Spinal cord (tissue), 10 donors: ENCODE measurements around the gene PRKN. TPM values are rescaled to one million over a fixed set of nuclear protein-coding genes. Genes with fewer than 3 reads are reported as not detected.

Source experiments
- DNase-seq, 6 donors: peaks; one replicate each; pipeline versions ENCODE4 v3.0.0 to v3.0.0-alpha.2; 2013 to 2015; ENCODE audit warnings: low spot score in 6 of 6, low read depth in 4 of 6
- H3K27ac ChIP-seq: one replicate; pipeline ENCODE4 v1.5.1; 2013; ENCODE audit warnings: low read depth, low read length, control low read depth
- H3K27me3 ChIP-seq: one replicate; pipeline ENCODE4 v1.6.1; 2013; ENCODE audit warnings: low read length; ENCODE audit not compliant: control insufficient read depth, insufficient read depth
- H3K36me3 ChIP-seq: one replicate; pipeline ENCODE4 v1.6.1; 2013; ENCODE audit warnings: low read length; ENCODE audit not compliant: control insufficient read depth, insufficient read depth
- H3K4me1 ChIP-seq: one replicate; pipeline ENCODE4 v1.6.1; 2013; ENCODE audit warnings: low read length; ENCODE audit not compliant: control insufficient read depth, insufficient read depth
- H3K4me3 ChIP-seq: one replicate; pipeline ENCODE4 v1.5.1; 2013; ENCODE audit warnings: low read depth, low read length, control low read depth
- H3K9me3 ChIP-seq: one replicate; pipeline ENCODE4 v1.6.1; 2013; ENCODE audit warnings: low read length; ENCODE audit not compliant: control insufficient read depth, insufficient read depth
- WGBS: methylation state at CpG from one replicate; pipeline ENCODE4 v1.1.5; 2013; ENCODE audit warnings: missing lambda C conversion rate; ENCODE audit not compliant: insufficient coverage; 5-methylcytosine and 5-hydroxymethylcytosine counted together
- polyA plus RNA-seq, 2 donors: library from polyadenylated mRNA; unstranded; fragments of 120-200 nt; gene quantifications; one replicate each; pipeline ENCODE4 v1.2.1, GENCODE V29; 2013; ENCODE audit not compliant: insufficient read length in 2 of 2
- total RNA-seq, 2 donors: library from RNA; depleted of rRNA in 1 of 2; stranded (reverse); fragments of 120-200 nt in 1 of 2; fragments of >200 nt in 1 of 2; gene quantifications; one replicate each; pipeline versions ENCODE4 v1.2.3 to v1.2.4, GENCODE V29; 2013 to 2014
- donor health status: healthy.

PRKN gene
- total and polyA plus RNA-seq, 4 donors, result 7.4 to 9.5 (median 8.4) TPM

DNA sequence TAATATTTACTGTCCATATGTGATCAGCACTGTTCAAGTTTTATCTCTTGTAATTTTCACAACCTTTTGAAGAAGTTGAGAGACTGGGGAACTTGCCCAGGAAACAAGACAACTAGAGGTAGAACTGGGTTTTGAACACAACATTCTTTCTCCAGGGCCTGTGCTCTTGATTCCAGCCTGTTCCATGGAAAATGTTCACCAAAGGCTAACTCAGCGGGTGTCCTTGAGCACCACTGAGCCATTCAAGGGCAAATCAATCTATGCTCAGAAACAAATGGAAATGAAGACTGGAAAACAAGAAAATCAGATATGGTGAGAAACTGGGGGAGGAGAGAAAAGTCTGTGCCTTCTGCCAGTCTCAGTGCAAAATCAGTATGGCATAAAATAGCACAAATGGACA is 771.5 kb downstream of the PRKN start:
- 63% methylated on average over 1 of the region's 1 CpG for WGBS
- DNase-seq, result no peak
- Histone ChIP-seq H3K9me3 (no peaks in the 10 kb centered on the region), H3K4me1 (no peaks in the 10 kb centered on the region), H3K4me3 (no peak overlapping the region), H3K27ac (no peak overlapping the region), H3K27me3 (no peaks in the 10 kb centered on the region), H3K36me3 (no peaks in the 10 kb centered on the region)

DNA sequence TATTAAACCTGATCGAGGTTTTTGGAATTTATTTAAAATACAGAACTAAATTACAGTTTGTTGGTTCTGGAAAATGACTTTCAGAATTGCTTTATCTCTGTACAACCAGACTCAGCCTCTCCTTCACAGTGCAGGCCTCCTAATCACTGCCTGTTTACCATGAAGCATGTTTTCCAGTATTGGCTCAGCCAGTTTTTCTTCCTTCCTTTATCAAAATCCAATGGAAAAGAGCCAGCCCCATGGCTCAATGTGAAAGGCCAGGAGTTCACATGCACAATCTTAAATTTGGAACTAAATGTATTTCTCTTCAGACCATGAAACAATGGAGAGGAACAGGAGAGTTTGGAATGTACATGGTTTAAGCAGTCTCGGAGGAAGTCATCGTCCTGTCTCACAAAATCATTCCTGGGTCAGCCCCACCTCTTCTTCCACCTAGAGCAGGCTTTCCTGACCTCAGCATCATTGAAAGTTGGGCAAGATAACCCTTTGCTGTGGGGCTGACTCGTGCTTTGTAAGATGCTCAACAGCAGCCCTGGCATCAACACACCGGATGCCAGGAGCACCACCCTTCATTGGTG is 772.8 kb downstream of the PRKN start:
- Histone ChIP-seq H3K36me3 (no peaks in the 10 kb centered on the region), H3K9me3 (no peaks in the 10 kb centered on the region), H3K4me1 (no peaks in the 10 kb centered on the region), H3K27me3 (no peaks in the 10 kb centered on the region), H3K27ac (no peak overlapping the region), H3K4me3 (no peak overlapping the region)
- DNase-seq, result no peak
- 100% methylated on average over 1 of the region's 5 CpGs for WGBS

- Histone ChIP-seq H3K4me1 (no peaks in the 10 kb centered on the region), H3K36me3 (no peaks in the 10 kb centered on the region), H3K4me3 (no peak overlapping the region), H3K9me3 (no peaks in the 10 kb centered on the region), H3K27me3 (no peaks in the 10 kb centered on the region), H3K27ac (no peak overlapping the region)
- DNase-seq, result peak in 2 of 6 donors; percentile 51 to 74
- 82% methylated on average over 7 of the region's 10 CpGs for WGBS
Measured at GRCh38 chr6:161954077-161954476, 773.5 kb downstream of the PRKN start.

GRCh38 chr6:161951126-161951525 is 776.4 kb downstream of the PRKN start:
- H3K4me3 ChIP-seq, result no peak overlapping the region
- no peaks in the 10 kb centered on the region for H3K36me3 ChIP-seq
- peaks cover 3% of the 10 kb centered on the region for H3K4me1 ChIP-seq
- DNase-seq, result peak in 4 of 6 donors; percentile 9 to 77 (median 47)
- no peak overlapping the region for H3K27ac ChIP-seq
- H3K27me3 ChIP-seq, result no peaks in the 10 kb centered on the region
- no peaks in the 10 kb centered on the region for H3K9me3 ChIP-seq
- WGBS, result no CpG with 5 or more reads among the region's 2 CpGs

DNA sequence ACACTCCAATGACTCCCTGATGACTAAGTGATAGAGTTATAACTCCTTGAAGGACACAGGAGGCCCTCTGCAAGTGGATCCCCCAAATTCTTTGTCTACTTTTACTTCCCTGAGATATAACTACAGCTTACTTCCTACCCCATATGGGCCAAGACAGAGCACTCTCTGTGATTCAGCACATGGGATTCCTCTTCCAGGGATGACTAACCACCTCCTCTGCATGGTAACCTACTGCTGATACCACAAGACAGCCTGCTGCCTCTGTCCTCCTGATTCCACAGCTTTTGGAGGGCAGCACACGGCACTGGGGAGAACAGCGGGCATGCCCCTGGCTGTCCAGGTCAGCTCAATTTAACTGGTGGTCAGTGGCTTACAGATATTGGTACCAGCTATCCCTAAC is 778.0 kb downstream of the PRKN start:
- no peak for DNase-seq
- H3K4me3 ChIP-seq, result no peak overlapping the region
- H3K27ac ChIP-seq, result no peak overlapping the region
- no peaks in the 10 kb centered on the region for H3K36me3 ChIP-seq
- H3K4me1 ChIP-seq, result peaks cover 3% of the 10 kb centered on the region
- WGBS, result 100% methylated on average over 2 of the region's 2 CpGs
- H3K9me3 ChIP-seq, result no peaks in the 10 kb centered on the region
- no peaks in the 10 kb centered on the region for H3K27me3 ChIP-seq

GRCh38 chr6:161948462-161948861 is 779.1 kb downstream of the PRKN start:
- Histone ChIP-seq H3K4me3 (no peak overlapping the region), H3K9me3 (no peaks in the 10 kb centered on the region), H3K36me3 (no peaks in the 10 kb centered on the region), H3K27me3 (no peaks in the 10 kb centered on the region), H3K27ac (no peak overlapping the region), H3K4me1 (peaks cover 3% of the 10 kb centered on the region)
- DNase-seq, result no peak
- WGBS, result 91% methylated on average over 2 of the region's 2 CpGs

- H3K4me1 ChIP-seq, result peaks cover 3% of the 10 kb centered on the region
- H3K27me3 ChIP-seq, result no peaks in the 10 kb centered on the region
- H3K36me3 ChIP-seq, result no peaks in the 10 kb centered on the region
- H3K27ac ChIP-seq, result no peak overlapping the region
- WGBS, result no CpG with 5 or more reads among the region's 4 CpGs
- no peak for DNase-seq
- no peak overlapping the region for H3K4me3 ChIP-seq
- no peaks in the 10 kb centered on the region for H3K9me3 ChIP-seq
Measured at GRCh38 chr6:161947371-161947770, 780.2 kb downstream of the PRKN start.

GRCh38 chr6:161946461-161946860 is 781.1 kb downstream of the PRKN start:
- peak in 2 of 6 donors; percentile 40 for DNase-seq
- no peaks in the 10 kb centered on the region for H3K36me3 ChIP-seq
- H3K27me3 ChIP-seq, result no peaks in the 10 kb centered on the region
- no peaks in the 10 kb centered on the region for H3K9me3 ChIP-seq
- no CpG with 5 or more reads among the region's 3 CpGs for WGBS
- no peak overlapping the region for H3K4me3 ChIP-seq
- H3K27ac ChIP-seq, result no peak overlapping the region
- peaks cover 3% of the 10 kb centered on the region for H3K4me1 ChIP-seq

GRCh38 chr6:161943561-161943960 is 784.0 kb downstream of the PRKN start:
- no peaks in the 10 kb centered on the region for H3K36me3 ChIP-seq
- H3K4me3 ChIP-seq, result no peak overlapping the region
- H3K27me3 ChIP-seq, result no peaks in the 10 kb centered on the region
- no peak overlapping the region for H3K27ac ChIP-seq
- DNase-seq, result no peak
- no peaks in the 10 kb centered on the region for H3K4me1 ChIP-seq
- no peaks in the 10 kb centered on the region for H3K9me3 ChIP-seq

DNA sequence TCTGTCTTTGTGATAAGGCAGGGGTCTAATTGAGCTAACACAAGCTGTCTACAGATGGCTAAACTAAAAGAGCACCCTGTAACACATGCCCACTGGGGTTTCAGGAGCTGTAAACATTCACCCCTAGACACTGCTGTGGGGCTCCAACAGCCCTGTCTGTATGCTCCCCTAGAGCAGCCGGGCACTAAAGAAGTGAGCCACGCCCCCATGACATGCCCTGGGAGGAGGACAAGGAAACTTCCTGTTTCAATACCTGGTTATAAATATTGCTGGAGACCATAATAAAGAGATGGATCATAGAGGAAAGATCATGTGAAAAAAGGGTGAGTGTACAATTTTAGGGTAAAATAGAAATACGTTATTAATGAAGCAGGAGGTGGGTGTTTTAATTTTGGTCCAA is 786.0 kb downstream of the PRKN start:
- no peaks in the 10 kb centered on the region for H3K4me1 ChIP-seq
- no peaks in the 10 kb centered on the region for H3K9me3 ChIP-seq
- no CpG with 5 or more reads among the region's 3 CpGs for WGBS
- H3K27me3 ChIP-seq, result no peaks in the 10 kb centered on the region
- H3K27ac ChIP-seq, result no peak overlapping the region
- no peaks in the 10 kb centered on the region for H3K36me3 ChIP-seq
- H3K4me3 ChIP-seq, result no peak overlapping the region
- DNase-seq, result no peak
